HG03045 (cell line): ENCODE data around the gene ALKBH2.
A peak's percentile ranks its signal among the peaks of the same experiment; 100 is the strongest.
"Not testable (repeated sequence)": the region's sequence is repeated elsewhere in the genome, so short reads cannot be mapped to it uniquely, and the experiment has no call there.

Experiments used
- ATAC-seq: cut with Tn5 transposase; IDR thresholded peaks from one replicate; pipeline ENCODE4 v1.9.1; 2021; ENCODE audit warnings: mild to moderate bottlenecking, moderate library complexity; ENCODE audit not compliant: unreplicated experiment

The ALKBH2 gene

DNA sequence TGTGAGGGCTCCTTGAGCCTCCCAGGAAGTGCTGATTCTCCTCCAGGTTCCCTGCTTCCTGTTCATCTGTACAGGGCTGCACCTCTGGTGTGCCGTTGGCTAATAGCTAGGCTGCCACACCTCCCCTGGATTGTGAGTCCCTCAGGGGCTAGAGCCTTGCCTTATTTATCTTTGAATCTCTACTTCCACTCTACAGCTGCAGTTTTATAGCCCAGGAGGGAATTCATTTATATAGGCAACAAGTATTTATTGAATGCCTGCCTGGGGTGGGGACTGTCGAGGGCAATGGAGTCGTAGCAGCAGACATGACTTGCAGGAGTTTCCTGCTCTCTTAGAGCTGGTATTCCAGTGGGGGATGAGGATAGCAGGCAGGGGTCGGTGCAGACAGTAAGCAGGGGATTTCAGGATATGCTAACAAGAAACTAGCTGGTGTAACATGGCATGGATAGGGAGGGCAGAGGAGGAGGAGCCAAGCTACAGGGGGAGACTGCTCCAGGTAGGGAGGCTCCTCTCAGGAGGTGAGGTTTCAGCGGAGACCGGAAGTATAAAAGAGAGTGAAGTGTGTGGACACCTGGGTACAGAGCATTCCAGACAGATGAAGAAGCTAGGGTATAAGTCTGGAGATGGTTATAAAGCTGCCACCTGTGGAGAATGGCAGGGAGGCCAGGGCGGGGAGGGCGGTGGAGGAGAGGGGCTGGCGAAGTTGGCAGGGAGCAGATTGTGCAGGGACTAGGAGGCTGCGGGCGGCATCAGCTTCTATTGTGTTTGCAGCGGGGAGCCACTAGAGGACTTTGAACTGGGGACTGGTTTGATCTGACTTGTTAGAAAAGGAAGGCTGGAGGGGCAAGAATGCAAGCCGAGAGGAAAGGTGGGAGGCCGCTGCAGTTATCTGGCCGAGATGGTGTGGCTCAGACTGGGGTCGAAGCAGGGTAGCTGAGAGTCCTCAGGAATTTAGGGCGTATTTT, 23.7 kb downstream of the ALKBH2 start:
- no peak for ATAC-seq

DNA sequence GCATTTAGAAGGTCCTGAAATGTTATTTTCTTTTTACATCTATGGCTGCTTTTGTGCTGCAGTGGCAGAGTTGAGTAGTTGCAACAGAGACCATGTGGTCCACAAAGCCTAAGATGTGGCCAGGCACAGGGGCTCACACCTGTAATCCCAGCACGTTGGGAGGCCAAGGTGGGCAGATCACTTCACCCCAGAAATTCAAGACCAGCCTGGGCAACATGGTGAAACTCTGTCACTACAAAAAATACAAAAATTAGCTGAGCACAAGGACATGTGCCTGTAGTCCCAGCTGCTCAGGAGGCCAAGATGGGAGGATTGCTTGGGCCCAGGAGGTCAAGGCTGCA, 27.4 kb downstream of the ALKBH2 start:
- no peak for ATAC-seq

DNA sequence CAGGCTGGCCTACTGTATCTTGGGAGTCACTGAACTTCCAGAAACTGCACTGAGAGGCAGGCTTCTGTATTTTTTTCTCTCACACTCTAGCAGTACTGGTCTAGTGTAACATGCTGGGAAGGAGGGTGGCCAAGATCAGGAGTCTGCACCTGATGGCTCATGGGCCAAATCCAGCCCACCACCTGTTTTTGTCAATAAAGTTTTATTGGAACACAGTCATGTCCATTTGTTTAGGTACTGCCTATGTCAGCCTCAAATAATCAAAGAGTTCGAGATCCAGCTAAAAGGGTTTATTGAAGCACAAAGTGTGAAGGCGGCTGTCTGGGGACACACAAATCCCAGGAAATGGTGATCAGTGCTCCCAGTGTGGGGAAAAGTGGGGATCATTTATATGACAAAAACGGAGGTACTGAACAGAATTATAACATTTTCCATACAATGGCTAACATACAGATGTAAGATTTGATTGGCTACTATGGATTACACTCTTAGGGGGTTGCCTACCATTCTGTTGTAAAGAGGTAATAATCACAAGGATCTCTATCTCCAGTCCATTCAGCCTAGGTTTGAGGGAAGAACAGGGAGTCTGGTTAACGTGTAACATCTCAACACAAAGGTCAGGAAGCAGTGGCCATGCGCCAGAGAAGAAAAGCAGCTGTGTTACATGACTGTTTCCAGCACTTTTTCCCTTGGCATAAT, 28.0 kb downstream of the ALKBH2 start:
- no peak for ATAC-seq

DNA sequence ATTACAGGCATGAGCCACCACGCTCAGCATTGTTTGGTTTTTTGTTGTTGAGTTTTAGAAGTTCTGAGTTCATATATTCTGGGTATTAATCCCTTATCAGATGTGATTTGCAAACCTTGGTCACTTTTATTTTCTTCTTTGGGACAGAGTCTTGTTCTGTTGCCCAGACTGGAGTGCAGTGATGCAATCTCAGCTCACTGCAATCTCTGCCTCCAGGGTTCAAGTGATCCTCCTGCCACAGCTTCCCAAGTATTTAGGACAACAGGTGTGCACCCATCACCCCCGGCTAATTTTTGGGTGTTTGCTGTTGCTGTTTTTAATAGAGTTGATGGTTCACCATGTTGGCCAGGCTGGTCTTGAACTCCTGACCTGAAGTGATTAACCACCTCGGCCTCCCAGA, 29.1 kb downstream of the ALKBH2 start:
- ATAC-seq = no peak

DNA sequence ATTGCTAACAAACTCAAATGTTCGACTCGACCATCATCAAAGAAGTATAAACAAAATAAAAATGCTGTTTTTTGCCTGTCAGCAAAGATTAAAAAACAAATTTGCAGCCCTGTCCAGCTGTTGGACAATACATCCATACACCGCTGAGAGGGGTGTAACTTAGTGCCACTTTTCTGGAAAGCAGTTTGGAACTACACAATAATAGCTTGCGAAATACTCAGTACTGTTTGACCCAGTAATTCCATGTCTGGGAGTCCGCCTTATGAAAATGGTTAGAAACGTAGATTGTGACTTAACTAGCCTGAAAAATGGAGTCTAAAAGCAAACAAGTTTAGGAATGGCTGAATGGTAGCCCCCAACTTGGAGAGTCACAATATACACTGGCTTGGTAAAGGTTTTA, 34.5 kb downstream of the ALKBH2 start:
- no peak for ATAC-seq

DNA sequence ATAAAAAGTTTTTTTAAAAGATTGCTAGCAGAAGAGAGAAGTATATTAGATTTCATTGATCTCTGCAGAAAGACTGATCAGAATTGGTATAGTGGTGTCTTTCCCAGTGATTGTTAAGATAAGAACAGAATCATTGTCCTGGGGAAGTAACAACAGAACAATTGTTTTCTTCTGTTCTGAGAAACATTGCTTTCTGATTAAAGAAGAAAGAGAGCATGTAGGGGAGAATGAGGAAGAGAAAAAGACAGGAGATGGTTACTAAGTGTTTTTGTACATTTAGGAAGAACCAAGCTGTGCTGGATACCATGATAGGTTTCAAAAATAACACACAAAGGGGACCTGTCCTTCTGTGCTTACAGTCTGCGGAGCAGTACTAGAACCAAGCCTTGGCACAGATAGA, 35.9 kb downstream of the ALKBH2 start:
- ATAC-seq = no peak

DNA sequence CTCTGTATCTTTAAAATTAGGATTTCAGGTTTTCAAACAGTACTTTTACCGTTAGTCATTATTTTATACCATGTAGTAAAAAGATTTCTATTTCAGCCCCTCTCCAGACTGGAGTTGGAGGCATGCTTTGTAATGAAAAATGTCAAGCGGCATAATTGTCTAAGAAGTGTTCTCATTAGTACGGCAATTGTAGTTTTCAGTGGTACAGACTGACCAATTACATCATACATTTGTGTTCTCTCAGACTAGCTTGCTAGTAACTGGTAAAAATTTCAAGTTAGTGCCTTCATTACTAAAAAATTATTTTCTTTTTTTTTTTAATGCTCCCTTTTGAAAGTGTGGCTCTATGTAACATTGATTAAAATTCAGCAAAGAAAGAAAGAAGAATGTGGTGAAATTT, 36.4 kb downstream of the ALKBH2 start:
- ATAC-seq = no peak

DNA sequence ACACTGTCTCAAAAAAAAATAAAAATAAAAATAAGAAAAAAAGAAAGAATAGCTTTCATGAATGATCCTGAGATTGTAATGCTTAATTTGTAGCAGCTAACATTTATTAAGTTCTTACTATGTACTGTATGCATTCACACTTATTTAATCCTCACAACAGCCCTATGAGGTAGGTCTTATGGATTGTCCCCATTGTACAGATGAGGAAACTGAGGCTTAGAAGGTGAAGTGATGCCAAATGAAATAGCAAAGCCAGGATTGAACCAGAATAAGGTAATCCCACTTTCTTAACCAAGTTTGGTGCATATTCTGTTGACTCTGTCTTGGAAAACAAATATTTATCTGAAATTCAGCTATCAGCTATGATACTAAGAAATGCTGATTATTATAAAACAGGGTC, 38.8 kb downstream of the ALKBH2 start:
- ATAC-seq = no peak

DNA sequence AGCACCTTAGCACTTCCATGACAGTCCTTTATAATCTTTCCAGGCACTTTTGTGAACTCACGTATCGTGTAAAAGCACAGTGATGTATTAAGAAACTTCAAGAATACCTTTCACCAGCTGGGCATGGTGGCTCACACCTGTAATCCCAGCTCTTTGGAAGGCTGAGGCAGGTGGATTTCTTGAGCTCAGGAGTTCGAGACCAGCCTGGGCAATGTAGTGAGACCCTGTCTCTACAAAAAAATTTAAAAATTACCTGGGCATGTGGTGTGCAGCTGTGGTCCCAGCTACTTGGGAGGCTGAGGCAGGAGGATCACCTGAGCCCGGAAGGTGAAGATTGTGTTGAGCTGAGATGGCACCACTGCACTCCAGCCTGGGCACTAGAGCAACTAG, 39.2 kb downstream of the ALKBH2 start:
- ATAC-seq = not testable (repeated sequence)

DNA sequence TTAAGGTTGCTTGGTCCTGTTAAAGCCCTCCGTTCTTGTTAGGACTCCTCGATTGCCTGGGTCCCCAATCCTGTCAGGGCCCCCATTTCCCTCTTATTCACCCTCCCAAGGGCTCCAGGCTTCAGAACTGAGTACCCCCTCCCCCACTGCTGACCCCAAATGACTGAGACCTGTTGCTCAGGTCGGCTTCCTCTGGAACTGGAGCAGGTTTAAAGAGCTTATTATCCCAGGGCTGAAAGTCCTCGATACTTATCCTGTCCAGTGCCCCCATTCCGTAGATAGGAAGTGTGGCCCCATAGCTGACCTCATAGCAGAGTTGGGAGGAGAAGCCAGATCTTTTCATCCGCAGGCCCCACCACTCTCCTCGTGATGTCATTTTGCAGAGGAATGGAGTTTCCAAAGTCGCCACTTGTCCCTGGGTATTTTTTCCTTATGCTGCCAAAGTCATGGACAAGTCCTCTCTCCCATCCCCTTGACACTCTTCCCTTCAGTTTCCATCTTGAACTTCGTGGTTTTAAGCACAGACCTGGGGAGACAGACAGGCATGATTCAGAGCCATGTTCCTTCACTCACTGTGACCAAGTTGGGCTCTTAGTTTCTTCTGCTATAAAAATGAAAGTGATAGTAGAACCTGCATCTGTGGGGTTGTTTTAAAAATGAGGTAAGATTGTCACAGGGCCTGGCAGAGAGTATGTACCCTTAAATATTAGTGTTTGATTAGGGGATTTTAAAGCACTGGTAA, 39.7 kb downstream of the ALKBH2 start:
- ATAC-seq = peak; percentile 42

DNA sequence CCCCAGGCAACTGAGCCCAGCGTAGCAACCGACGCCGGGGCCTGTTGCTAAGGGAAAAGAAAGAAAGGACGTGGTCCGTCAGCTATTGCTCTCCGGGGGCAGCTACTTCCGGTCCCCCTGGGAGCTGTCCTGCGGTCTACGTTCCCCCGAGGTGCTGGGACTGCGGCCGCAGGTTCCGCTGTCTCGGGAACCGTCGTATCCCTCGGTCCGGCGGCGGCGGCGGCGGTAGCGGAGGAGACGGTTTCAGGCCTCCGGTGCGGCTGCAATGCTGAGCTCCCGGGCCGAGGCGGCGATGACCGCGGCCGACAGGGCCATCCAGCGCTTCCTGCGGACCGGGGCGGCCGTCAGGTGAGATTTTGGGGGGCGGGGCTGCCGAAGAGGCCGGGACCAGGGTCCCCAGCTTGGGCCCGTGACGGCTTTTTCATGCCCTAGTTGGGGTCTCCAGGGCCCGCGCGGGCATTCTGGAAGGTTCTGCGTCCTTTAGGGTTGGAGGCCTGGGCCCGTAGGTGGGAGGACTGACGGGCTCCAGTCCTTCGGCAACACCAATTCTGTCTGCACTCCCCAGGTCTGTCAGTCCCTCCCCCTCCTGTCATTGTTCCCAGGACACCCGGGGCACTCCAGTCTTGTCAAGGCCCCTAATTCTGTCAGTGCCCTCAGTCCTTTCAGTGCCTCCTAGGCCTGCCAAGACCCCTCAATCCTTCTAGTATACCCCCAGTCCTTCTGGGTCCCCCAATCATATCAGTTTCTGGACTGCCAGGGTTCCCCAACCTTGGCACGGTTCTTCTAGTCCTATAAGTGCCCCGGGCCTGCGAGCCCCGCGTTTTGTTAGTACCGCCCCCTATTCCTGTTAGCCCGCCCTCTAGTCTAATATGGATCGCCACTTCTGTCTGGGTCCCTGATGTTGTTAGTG, 40.6 kb downstream of the ALKBH2 start, which contains the start of gene USP30:
Gene USP30 (plus strand): TSS at position 163 of the 910 bp plus-strand sequence. CDS start 103 bp downstream, at position 266.
- ATAC-seq = peak; percentile 78

DNA sequence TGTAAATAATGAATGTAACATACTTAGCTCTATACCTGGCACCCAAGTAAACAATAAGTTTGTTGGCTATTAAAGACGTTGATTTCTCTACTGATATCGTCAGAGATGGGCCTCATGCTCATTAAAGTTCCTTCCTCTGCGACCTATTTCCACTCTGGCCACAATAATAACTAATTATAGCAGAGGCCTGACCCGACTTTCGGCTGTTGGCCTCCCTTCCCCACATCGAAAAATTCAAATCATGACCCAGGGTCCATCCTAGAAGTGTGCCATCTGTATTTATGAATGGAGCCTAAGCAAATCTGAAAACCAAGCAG, 41.2 kb downstream of the ALKBH2 start:
- ATAC-seq = no peak

DNA sequence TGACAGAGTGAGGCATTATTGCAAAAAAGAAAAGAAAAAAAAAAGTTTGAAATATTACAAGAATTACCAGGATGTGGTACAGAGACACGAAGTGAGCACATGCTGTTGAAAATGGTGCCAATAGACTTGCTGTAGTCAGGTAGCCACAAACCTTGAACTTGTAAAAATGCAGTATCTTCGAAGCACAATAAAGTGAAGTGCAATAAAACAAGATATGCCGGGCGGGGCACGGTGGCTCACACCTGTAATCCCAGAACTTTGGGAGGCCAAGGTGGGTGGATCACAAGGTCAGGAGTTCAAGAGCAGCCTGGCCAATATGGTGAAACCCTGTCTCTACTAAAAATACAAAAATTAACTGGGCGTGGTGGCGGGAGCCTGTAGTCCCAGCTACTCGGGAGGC, 43.5 kb downstream of the ALKBH2 start:
- not testable (repeated sequence) for ATAC-seq

DNA sequence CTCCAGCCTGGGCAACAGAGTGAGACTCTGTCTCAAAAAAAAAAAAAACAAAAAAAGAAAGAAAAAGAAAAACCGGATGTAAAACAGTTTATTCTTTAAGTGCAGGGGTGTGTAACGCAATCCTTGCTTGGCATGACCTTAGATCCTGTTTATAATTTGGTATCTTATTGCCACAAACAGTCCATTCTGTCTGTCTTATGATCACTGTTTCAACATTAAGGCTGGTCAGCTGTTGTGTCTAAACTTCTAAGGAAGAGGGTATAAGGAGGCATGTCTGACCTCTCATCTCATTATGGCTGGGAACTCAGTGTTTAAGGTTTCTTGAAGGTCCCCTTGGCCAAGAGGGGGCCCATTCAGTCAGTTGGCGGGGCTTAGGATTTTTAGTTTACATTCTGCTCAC, 44.6 kb downstream of the ALKBH2 start:
- not testable (repeated sequence) for ATAC-seq

DNA sequence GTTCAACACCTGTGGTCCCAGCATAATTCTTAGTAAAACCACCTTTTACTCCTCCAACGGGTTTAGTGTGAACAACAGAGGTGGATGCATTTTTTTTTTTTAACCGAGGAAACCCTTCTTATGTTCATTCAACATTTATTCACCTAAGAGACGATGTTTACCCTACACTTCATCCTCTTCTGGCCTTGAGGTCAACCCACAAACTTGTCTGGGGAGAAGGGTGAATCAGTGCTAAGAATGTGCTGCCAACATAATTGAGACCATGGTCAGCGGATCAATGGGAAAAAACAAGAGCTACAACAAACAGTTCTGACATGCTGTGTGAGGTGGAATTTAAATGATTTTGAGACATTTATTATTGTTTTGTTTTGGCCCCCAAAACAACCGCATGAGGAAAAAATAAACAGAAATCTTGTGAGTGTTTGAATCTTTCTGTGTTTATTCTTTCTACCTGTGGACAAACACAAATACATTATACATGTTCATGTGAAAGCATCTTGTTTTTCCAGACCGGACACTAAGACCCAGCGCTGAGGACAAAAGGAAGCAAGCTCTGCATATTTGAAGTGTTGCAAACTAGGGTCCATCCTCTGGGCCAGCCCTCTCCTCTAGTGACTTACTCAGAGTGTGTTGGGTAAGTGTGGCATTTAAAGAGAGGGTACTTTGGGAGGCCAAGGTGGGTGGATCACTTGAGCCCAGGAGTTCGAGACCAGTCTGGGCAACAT, 46.0 kb downstream of the ALKBH2 start:
- ATAC-seq = no peak

DNA sequence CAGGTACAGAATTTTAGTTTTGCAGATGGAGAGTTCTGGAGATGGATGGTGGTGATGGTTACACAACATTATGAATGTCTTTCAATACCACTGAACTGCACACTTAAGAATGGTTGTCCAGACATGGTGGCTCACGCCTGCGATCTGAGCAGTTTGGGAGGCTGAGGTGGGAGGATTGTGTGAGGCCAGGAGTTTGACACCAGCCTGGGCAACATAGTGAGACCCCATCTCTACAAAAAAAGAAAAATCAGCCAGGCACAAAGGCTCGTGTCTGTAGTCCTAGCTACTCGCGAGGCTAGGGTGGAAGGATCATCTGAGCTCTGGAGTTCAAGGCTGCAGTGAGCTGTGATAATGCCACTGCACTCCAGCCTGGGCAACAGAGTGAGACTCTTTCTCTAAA, 49.0 kb downstream of the ALKBH2 start:
- ATAC-seq = no peak
